Neural cell (in vitro differentiated cells): ENCODE measurements around the gene CNTNAP2.

Experiments
- CTCF ChIP-seq: fragments of 450-650 bp; IDR thresholded peaks from 2 replicates; pipeline ENCODE4 v1.5.1; 2014; ENCODE audit warnings: antibody characterized with exemption, mild to moderate bottlenecking, moderate library complexity; ENCODE audit not compliant: poor library complexity, severe bottlenecking
- EP300 ChIP-seq: fragments of 450-650 bp; conservative IDR thresholded peaks from 2 replicates; pipeline ENCODE4 v1.6.1; 2014; ENCODE audit warnings: antibody characterized with exemption, mild to moderate bottlenecking, moderate library complexity; ENCODE audit not compliant: poor library complexity, severe bottlenecking
- EZH2 ChIP-seq: fragments of 200-600, 300-800 bp; shearing (Covaris generic), sonication (generic); IDR thresholded peaks from 2 replicates; pipeline ENCODE4 v1.6.1; 2014; ENCODE audit warnings: antibody characterized with exemption, low read length, borderline replicate concordance, mild to moderate bottlenecking; ENCODE audit not compliant: insufficient read depth, poor library complexity, severe bottlenecking
- TAF1 ChIP-seq: IDR thresholded peaks from 2 replicates; pipeline ENCODE4 v1.6.1; 2012; ENCODE audit warnings: low read depth

GRCh38 chr7:147052818-147053217 is 936.2 kb downstream of the CNTNAP2 start:
- TF ChIP-seq CTCF, result no peak
- TF ChIP-seq EP300, result no peak
- TF ChIP-seq TAF1, result no peak
- no peak for TF ChIP-seq EZH2
